Spleen (tissue), 11 donors: ENCODE measurements around the gene ACHE. TPM values are rescaled to one million over a fixed set of nuclear protein-coding genes. Genes with fewer than 3 reads are reported as not detected.
"Not testable (repeated sequence)": the region's sequence is repeated elsewhere in the genome, so short reads cannot be mapped to it uniquely, and the experiment has no call there.

Source experiments
- DNase-seq: peaks from one replicate; pipeline ENCODE4 v3.0.0-alpha.2; 2020
- H3K27ac ChIP-seq, 8 donors: fragments of 200-600 bp; sonication (generic) in 7 of 8; 1 replicate in 4 of 8; 2 replicates in 4 of 8; pipeline versions ENCODE4 v1.5.0 to v1.8.0; 2016 to 2021; ENCODE audit warnings: inconsistent platforms in 4 of 8, mild to moderate bottlenecking in 4 of 8, moderate library complexity in 1 of 8
- H3K27me3 ChIP-seq, 7 donors: fragments of 200-600 bp; sonication (generic) in 6 of 7; replicated peaks in 1 of 7; 1 replicate in 4 of 7; 2 replicates in 3 of 7; pipeline versions ENCODE4 v1.5.0 to v1.8.0; 2016 to 2021; ENCODE audit warnings: inconsistent platforms in 3 of 7, mild to moderate bottlenecking in 1 of 7
- H3K36me3 ChIP-seq, 6 donors: fragments of 200-600 bp; sonication (generic) in 5 of 6; 1 replicate in 4 of 6; 2 replicates in 2 of 6; pipeline versions ENCODE4 v1.5.0 to v1.8.0; 2016 to 2021; ENCODE audit warnings: inconsistent platforms in 2 of 6
- H3K4me1 ChIP-seq, 6 donors: fragments of 200-600 bp; sonication (generic) in 5 of 6; 1 replicate in 3 of 6; 2 replicates in 3 of 6; pipeline versions ENCODE4 v1.5.0 to v1.8.0; 2016 to 2021; ENCODE audit warnings: inconsistent platforms in 3 of 6
- H3K4me3 ChIP-seq, 8 donors: fragments of 200-600 bp; sonication (generic) in 7 of 8; 1 replicate in 4 of 8; 2 replicates in 4 of 8; pipeline versions ENCODE4 v1.5.0 to v1.8.0; 2016 to 2021; ENCODE audit warnings: inconsistent platforms in 4 of 8, mild to moderate bottlenecking in 4 of 8, moderate library complexity in 2 of 8
- H3K9me3 ChIP-seq, 8 donors: fragments of 200-600 bp; sonication (generic) in 7 of 8; 1 replicate in 4 of 8; 2 replicates in 4 of 8; pipeline versions ENCODE4 v1.5.0 to v1.8.0; 2016 to 2021; ENCODE audit warnings: inconsistent platforms in 4 of 8
- CTCF ChIP-seq, 11 experiments: fragments of 200-600 bp in 7 of 11; fragments of 450-650 bp in 4 of 11; sonication (generic) in 4 of 11; IDR thresholded peaks in 8 of 11; conservative IDR thresholded peaks in 3 of 11; 1 replicate in 7 of 11; 2 replicates in 4 of 11; pipeline versions ENCODE4 v1.4.0 to v1.8.0; 2016 to 2021; ENCODE audit warnings: antibody characterized with exemption in 11 of 11, inconsistent platforms in 4 of 11, mild to moderate bottlenecking in 1 of 11
- POLR2A ChIP-seq, 3 donors: fragments of 450-650 bp; IDR thresholded peaks; one replicate each; pipeline ENCODE4 v1.5.1; 2017; ENCODE audit warnings: antibody characterized with exemption in 3 of 3, mild to moderate bottlenecking in 1 of 3
- POLR2AphosphoS5 ChIP-seq, 3 donors: sonication (generic); formaldehyde crosslinking; IDR thresholded peaks; one replicate each; pipeline ENCODE4 v1.5.1; 2017; ENCODE audit warnings: antibody characterized with exemption in 3 of 3
- WGBS, 5 donors: extraction: QIAGEN DNeasy Blood & Tissue Kit in 3 of 5; methylation state at CpG; one replicate each; pipeline versions ENCODE4 v1.1.5 to v1.1.7; 2013 to 2018; 5-methylcytosine and 5-hydroxymethylcytosine counted together
- intact Hi-C: fragments of 100-400 bp; cut with DNase I; formaldehyde crosslinking; loops from one replicate; pipeline ENCODE4 v1.15.0; 2023; ENCODE audit warnings: low total_unique reads
- polyA plus RNA-seq, 3 donors: library from polyadenylated mRNA; stranded (reverse); fragments of 200-250 nt; gene quantifications; one replicate each; pipeline ENCODE4 v1.2.1, GENCODE V29; 2013
- total RNA-seq, 7 donors: library from RNA; depleted of rRNA in 3 of 7; stranded (reverse); fragments of >200 nt in 3 of 7; fragmentation: NEBNext Ultra II Directional in 4 of 7; extraction: Animal tissue kit (Norgen Biotek cat#: 25700) in 4 of 7; gene quantifications; one replicate each; pipeline versions ENCODE4 v1.1.0 to v1.2.1, GENCODE V29; 2016 to 2021
- donor health status: healthy with polysubstance abuse.
- donor health status: DM: no; HTN: no; CAD: no; lungs with moderate emphysema.
- donor health status: DM: no; HTN: no; CAD: no.
- donor health status: Bipolar disorder and iron deficiency.
- donor health status: healthy.
- donor health status: DM: no; HTN: no; CAD: no.
- donor health status: DM: yes; HTN: yes; CAD: no.

Gene ACHE
- total and polyA plus RNA-seq, 10 donors = 2.0 to 10.8 (median 3.8) TPM

- Histone ChIP-seq H3K4me1 (peaks cover 12 to 64% (median 32%) of the 10 kb centered on the region in 6 donors), H3K36me3 (peaks cover 0 to 67% (median 35%) of the 10 kb centered on the region in 6 donors), H3K27me3 (no peaks in the 10 kb centered on the region), H3K4me3 (no peak overlapping the region), H3K27ac (no peak overlapping the region), H3K9me3 (no peaks in the 10 kb centered on the region)
- 86 to 92% (median 88%) methylated on average over 10 of the region's 10 CpGs for whole genome bisulfite sequencing, 5 donors
- intact Hi-C loops = loop anchor here (10.0 kb wide), 1 partner anchor 151 kb away; the partner anchor contains the start of gene POP7
- TF ChIP-seq CTCF (IDR thresholded peaks at IDR 0.05 in 8 of 11, conservative IDR thresholded peaks at IDR 0.05 in 3 of 11) (no peak), POLR2AphosphoS5 (IDR thresholded peaks at IDR 0.05) (no peak), POLR2A (IDR thresholded peaks at IDR 0.05) (no peak)
- peak; percentile 60 for DNase-seq
Observed at GRCh38 chr7:100855515-100855914, 40.2 kb downstream of the ACHE start.

GRCh38 chr7:100854899-100855298 lies 40.8 kb downstream of the ACHE start:
- H3K27me3 ChIP-seq, H3K9me3 ChIP-seq, H3K27ac ChIP-seq, H3K4me3 ChIP-seq: not testable (repeated sequence)
- peak; percentile 24 for DNase-seq
- Histone ChIP-seq H3K36me3 (peaks cover 0 to 61% (median 29%) of the 10 kb centered on the region in 6 donors), H3K4me1 (peaks cover 12 to 64% (median 32%) of the 10 kb centered on the region in 6 donors)
- 96 to 98% (median 96%) methylated on average over 9 of the region's 9 CpGs for WGBS, 5 donors
- intact Hi-C loops = loop anchor here (10.0 kb wide), 1 partner anchor 150 kb away; the partner anchor contains the start of gene POP7

GRCh38 chr7:100854146-100854895 lies 41.4 kb downstream of the ACHE start:
- Histone ChIP-seq H3K4me1 (peaks cover 12 to 64% (median 32%) of the 10 kb centered on the region in 6 donors), H3K9me3 (no peaks in the 10 kb centered on the region), H3K36me3 (peaks cover 0 to 55% (median 24%) of the 10 kb centered on the region in 6 donors), H3K4me3 (peak overlapping the region in 2 of 8 donors; percentile 87 to 96), H3K27me3 (no peaks in the 10 kb centered on the region), H3K27ac (peak overlapping the region in 3 of 8 donors; percentile 90 to 95 (median 92))
- DNase-seq = peak; percentile 78
- TF ChIP-seq POLR2AphosphoS5 (IDR thresholded peaks at IDR 0.05) (no peak), POLR2A (IDR thresholded peaks at IDR 0.05) (no peak), CTCF (IDR thresholded peaks at IDR 0.05 in 8 of 11, conservative IDR thresholded peaks at IDR 0.05 in 3 of 11) (no peak)
- intact Hi-C loops = loop anchor here (10.0 kb wide), 1 partner anchor 150 kb away; the partner anchor contains the start of gene POP7
- 91 to 96% (median 93%) methylated on average over 13 to 14 of the region's 14 CpGs for whole genome bisulfite sequencing, 5 donors

- 0 to 1% (median 0%) methylated on average over 36 to 71 of the region's 71 CpGs for WGBS, 5 donors
- DNase-seq = peak; percentile 97
- no peaks in the 10 kb centered on the region for H3K27me3 ChIP-seq
Observed at GRCh38 chr7:100852048-100852872, 43.4 kb downstream of the ACHE start, which contains the start of gene SLC12A9. TSS of gene SLC12A9 (plus strand) at chr7:100852713. CDS start at chr7:100854198, 1,485 bp downstream.

More at GRCh38 chr7:100852048-100852872, 43.4 kb downstream of the ACHE start, which contains the start of gene SLC12A9:
- TF ChIP-seq CTCF (IDR thresholded peaks at IDR 0.05 in 8 of 11, conservative IDR thresholded peaks at IDR 0.05 in 3 of 11) = peak; percentile 85 to 97 (median 94)
- peak in 1 of 3 donors; percentile 25 for TF ChIP-seq POLR2A (IDR thresholded peaks at IDR 0.05)
- TF ChIP-seq POLR2AphosphoS5 (IDR thresholded peaks at IDR 0.05) = peak; percentile 43 to 84 (median 73)
- peaks cover 12 to 59% (median 32%) of the 10 kb centered on the region in 6 donors for H3K4me1 ChIP-seq
- peaks cover 0 to 34% (median 11%) of the 10 kb centered on the region in 6 donors for H3K36me3 ChIP-seq
- H3K9me3 ChIP-seq = no peaks in the 10 kb centered on the region
- peak within 1 kb of the TSS; percentile 79 to 96 (median 86) for H3K4me3 ChIP-seq
- peak within 1 kb of the TSS; percentile 57 to 95 (median 83) for H3K27ac ChIP-seq
- intact Hi-C loops = loop anchor here (10.0 kb wide), 1 partner anchor 147 kb away; the partner anchor contains the start of gene POP7
